HG02610 (cell line): ENCODE measurements around the gene MYH15.

Experiments used
- ATAC-seq: cut with Tn5 transposase; IDR thresholded peaks from one replicate; pipeline ENCODE4 v1.9.1; 2021; ENCODE audit warnings: mild to moderate bottlenecking, moderate library complexity; ENCODE audit not compliant: unreplicated experiment

Gene MYH15

DNA sequence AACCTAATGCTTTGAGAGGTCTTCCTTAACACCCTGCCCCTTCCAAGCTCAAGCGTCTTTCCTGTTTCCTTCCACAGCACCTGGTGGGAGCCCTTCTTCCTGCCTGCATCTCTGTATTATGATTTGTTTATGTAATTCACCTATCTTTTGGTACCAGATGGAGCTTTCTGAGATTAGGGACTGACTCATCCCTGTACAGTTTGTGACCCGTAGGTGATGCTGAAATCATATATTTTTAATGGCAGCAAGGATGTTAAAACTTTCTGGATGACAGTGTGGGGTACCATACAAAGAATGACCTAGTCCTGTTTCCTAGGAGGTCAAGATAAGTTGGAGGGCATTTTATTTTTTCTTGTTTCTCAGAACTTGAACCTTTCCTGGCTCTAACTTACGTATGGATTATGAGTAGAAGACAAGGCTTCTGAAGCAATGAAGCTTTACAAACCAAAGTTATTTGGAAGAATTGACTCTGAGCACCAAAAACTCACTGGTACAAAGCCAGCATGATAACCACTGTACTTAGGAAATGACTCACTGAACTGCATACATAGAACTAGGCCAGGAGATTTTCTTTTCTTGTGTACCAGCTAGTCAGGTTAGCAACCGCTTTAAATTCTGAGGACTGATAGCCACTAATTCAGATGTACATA, 167.4 kb downstream of the MYH15 start:
- peak; percentile 89 for ATAC-seq

DNA sequence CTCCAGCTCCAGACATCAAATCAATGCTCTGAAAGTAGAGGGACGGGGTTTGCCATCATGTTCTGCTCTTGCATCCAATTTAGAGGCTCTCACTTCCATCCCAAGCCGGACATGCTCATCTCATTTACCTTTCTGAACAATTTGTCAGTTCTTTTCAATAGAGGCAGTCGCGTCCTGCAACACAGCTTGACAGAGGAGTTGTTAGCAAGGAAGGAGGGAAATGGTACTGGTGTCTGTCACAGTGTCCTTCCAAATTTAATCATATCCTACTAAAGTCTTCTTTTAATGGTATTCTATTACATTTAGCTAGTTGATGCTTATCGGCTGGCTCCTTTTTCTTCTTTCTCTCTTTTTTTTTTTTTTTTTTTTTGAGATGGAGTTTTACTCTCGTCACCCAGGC, 168.5 kb downstream of the MYH15 start:
- no peak for ATAC-seq

DNA sequence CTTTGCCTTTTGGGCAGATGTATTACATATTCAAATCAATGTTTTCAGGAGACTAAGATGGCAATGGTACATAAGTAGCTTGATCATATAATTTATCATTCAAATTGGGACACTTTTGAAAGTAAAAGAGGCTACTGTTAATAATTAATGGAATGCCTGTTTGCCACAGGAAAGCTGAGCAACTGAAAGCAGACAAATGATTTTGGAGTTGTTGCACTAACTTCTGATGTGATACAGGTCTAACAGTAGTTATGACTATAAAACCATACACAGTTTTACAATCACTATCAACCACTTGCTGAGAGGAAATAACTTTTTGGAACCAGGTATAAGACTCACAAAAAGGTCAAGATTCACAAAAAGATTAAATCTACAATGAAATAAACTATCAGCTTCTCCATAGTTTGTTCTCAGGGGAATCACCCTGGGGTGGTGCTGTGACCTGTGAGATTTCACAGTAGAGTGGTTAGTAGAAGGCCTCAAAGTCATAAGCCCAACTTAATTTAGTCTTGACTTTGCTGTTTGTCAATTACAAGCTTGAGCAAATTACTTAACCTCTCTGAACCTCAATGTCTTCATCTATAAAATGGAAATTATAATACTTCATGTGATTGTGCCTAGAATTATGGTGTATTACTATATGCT, 171.4 kb downstream of the MYH15 start:
- ATAC-seq: no peak

- ATAC-seq: no peak
These were observed 175.7 kb downstream of the MYH15 start for GRCh38 chr3:108334701-108335100.

DNA sequence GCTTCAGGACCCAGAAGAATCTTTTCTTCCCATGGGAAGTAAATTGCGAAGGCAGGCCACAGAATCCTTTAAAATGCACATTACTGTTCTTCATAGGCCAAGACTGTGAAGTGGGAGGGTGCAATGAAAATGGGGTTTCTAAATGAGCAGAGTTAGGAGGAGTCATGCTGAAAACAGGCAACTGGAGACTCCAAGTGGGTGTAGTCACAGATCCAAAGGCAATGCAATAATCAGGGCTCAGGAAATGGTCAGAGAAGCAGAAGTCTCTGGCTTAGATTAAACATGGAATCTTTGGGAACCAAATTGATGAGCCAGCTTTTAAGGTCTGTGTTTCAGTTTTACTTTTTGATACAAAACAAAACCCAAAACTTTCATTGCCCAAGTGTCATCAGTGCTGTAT, 176.4 kb downstream of the MYH15 start:
- ATAC-seq: no peak

DNA sequence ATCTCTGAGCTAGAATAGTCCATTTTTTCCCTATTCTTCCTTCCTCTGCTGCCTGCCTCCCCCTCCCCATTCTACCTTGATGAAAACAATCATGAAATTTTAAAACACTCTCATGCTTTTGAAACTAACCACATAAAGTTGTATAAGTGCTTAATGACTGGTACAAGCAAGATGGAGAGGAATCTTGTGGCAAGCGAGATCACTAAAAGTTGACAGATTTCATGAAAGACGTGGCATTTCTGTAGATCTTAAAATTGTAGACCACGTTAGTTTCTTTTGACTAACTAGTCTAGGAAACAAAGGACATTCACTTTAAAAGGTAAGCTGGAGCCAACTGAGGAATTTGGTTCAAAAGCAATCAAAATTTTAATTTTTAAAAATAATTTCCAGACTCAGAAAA, 178.6 kb downstream of the MYH15 start:
- ATAC-seq: no peak
